COLO668 (cell line): Measurements from ENCODE around the gene ARNT2.
"Not testable (repeated sequence)": the region's sequence is repeated elsewhere in the genome, so short reads cannot be mapped to it uniquely, and the experiment has no call there.

Experiments used
- DNase-seq: peaks from one replicate; lab custom pipeline; 2025; ENCODE audit not compliant: unreplicated experiment; lab: John Stamatoyannopoulos, UW

The ARNT2 gene

DNA sequence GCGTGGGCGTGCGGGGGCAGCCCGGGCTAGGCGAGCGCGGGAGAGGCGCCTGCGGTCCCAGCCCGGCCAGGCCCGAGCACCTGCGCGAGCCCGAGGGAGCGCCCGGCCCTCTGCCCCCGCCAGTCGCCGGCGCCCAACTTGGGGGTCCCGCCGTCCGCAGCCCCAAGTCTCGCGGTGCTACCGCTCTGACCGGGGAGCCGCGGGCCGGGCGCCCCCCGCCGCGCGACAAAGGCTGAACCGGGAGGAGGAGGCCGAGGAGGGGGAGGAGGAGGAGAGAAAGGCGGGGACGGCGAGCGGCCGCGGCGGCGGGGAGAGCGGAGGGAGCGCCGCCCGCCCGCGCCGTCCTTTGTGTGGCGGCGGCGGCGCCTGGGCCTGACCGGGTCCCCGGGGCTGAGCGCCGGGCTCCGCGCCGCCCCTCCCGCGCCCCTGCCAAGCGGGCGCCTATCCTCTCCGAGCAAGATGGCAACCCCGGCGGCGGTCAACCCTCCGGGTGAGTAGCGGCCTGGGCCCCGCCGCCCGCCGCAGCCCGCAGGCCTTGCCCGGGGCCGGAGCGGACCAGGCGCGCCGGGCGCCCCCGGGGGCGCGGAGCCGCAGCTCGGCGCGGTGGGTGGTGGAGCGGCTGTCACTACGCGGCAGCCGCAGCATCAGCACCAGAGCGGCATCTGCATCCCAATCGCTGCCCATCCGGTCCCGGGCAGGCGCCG lies at the start of gene ARNT2:
Gene ARNT2 (plus strand): TSS at position 326 of the 704 bp plus-strand sequence. CDS start 134 bp downstream, at position 460.
- peak; percentile 73 for DNase-seq

GRCh38 chr15:80367094-80367493 lies 37.1 kb upstream of the ARNT2 start:
- DNase-seq: peak; percentile 8

- no peak for DNase-seq
These were observed 36.5 kb upstream of the ARNT2 start for GRCh38 chr15:80367661-80368060.

GRCh38 chr15:80371924-80372323 lies 32.3 kb upstream of the ARNT2 start:
- DNase-seq: no peak

DNA sequence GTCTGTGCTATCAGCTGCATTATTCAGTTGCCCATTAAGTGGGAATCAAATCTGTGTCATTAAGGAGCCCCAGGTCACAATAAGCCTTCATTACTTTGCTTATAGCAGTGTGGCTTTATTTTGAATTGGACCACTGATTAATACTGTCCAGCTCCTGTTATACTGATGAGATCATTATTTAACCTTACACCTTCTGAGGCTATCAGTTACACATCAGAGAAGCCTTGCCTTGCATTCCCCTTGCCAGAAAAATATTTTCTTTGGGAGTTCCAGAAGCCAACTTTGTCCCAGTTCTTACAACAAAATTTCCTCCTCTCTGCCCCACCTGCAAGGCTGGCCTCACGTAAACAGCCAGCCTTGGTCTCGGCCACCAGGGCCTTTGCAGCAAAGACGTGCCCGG lies 29.7 kb upstream of the ARNT2 start:
- DNase-seq: no peak

GRCh38 chr15:80375968-80376891 lies 28.0 kb upstream of the ARNT2 start:
- no peak for DNase-seq

DNA sequence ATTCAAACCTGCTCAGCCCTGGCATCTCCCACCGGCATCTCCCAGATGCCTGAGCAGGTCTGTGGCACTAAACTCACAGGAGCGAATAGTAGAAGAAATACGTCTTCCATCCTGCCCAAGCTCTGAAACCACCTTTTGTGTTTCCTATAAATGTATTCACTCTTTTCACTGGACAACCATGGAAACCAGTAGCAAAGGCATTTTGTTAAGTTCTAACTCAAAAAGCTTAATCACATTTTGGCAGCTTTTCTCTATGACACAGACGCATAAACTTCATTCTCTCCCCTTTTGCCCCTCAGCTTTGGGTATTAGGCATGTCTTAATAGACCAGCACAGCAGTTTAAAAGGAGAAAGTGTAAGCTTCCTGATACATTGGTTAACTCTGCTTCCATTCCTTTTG lies 24.5 kb upstream of the ARNT2 start:
- DNase-seq: no peak

- no peak for DNase-seq
These were observed 24.0 kb upstream of the ARNT2 start for GRCh38 chr15:80380154-80380553.

- no peak for DNase-seq
These were observed 21.9 kb upstream of the ARNT2 start for GRCh38 chr15:80382285-80382684.

DNA sequence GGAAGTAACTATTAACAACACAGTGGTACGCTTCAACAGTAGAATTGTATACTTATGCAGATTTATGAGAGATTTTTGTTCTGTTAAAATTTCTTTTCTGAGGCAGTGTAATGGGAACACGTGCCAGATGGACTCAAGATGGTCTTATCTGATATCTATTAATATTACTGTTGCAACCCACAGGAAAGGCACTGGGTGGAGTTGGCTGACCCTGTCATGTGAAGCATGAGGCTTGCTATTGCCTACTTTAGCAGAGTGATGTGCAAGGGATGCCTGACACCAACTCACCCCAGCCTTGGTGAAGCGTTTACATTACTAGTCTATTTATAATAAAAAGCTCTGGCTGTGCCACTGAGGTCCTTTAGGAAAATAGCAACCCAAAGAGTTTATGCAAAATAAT lies 19.8 kb upstream of the ARNT2 start:
- DNase-seq: no peak

DNA sequence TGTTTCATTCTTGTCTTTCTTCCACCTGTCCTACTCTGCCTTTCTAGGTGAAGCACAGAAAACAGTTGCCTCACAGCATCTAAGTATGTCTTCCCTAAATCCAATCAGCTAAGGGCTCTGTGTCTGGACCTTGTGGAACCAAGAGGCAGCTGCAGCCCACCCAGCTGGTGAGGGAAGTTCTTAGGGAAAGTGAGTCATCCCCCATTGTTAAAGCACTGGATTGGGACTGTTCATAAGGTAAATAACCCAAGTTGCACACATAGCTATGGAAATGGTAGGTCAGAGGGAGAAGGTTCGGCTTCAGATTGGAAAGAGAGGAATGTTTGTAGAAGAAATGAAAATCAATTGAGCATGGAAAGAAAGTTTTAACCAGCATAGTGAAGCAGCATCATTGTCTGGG lies 18.0 kb upstream of the ARNT2 start:
- no peak for DNase-seq

GRCh38 chr15:80388326-80388725 lies 15.9 kb upstream of the ARNT2 start:
- DNase-seq: no peak

DNA sequence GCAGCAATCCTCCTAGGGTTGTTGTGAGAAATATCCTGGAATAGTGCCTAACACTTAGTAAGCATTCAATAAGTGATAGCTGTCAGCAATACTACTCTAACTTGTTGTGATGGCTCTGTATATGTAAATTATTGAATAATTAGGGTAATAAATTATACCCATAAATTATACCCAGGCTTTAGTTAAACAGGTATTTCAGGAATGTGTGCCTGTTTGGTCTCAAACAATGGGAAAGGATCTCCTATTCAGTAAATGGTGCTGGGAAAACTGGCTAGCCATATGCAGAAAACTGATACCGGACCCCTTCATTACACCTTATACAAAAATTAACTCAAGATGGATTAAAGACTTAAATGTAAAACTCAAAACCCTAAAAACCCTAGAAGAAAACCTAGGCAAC lies 14.8 kb upstream of the ARNT2 start:
- DNase-seq: no peak

GRCh38 chr15:80390942-80391341 lies 13.2 kb upstream of the ARNT2 start:
- DNase-seq: not testable (repeated sequence)

- DNase-seq: no peak
These were observed 8.6 kb upstream of the ARNT2 start for GRCh38 chr15:80395616-80396015.

GRCh38 chr15:80396096-80396495 lies 8.1 kb upstream of the ARNT2 start:
- no peak for DNase-seq

DNA sequence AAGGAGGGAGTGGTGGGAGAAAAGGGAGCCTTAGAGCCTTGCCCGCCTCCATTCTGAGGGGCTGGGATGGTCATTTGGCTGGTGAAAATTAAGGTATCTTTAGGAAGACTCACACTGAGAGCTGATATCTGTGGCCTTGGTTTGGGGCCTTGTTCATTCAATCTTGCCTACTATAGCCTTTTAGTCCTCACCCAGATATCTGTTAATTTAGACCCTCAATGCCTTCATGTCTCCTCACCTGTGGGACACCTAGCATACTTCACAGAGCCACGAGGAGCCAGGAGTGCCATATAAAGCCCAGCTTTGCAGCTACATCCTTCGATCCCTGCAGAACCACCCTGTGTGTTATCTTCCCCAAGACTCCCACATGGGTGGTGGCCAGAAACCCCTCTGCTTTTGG lies 4.7 kb upstream of the ARNT2 start:
- no peak for DNase-seq

- DNase-seq: no peak
These were observed 2.7 kb upstream of the ARNT2 start for GRCh38 chr15:80401456-80401855.

GRCh38 chr15:80402339-80402738 lies 1.8 kb upstream of the ARNT2 start:
- no peak for DNase-seq

- peak; percentile 73 for DNase-seq
These were observed 498 bp upstream of the ARNT2 start for GRCh38 chr15:80403712-80404056.

DNA sequence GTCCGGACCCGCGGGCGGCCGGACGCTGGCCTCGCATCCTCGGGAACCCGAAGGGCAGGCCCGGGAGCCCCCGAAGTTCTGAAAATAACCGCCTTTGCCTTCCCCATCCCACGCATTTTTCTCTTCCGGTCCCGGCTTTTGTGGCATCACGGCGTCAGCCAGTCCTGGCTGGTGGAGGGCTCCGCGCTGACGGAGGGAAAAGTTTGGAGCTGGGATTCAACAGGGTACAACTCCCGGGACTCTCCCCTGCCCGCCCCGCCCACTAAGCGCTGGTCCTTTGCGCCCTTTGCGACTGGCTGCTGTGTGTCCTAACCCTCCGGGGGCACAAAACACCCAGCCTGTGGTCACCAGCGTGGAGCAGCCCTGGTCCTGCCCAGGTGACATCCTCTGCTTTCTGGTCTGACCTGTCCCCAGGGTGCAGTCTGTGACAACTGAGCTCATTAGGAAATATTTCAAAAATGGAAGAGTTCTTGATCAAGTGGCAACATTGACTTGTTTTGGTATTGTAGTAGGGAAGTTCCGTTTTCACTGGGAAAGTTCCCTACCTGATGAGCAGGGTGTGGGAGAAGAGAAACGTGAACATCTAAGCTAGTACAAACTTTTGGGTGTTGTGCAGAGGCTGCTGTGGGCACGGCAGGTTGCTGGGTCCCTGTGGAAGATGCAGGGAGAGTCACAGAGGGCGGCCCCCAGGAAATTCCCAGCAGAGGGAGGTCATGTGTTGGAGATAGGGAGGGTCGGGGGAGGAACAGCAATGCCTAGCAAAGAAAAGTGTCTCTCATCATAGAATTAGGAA lies 775 bp downstream of the ARNT2 start:
- peak; percentile 51 for DNase-seq

DNA sequence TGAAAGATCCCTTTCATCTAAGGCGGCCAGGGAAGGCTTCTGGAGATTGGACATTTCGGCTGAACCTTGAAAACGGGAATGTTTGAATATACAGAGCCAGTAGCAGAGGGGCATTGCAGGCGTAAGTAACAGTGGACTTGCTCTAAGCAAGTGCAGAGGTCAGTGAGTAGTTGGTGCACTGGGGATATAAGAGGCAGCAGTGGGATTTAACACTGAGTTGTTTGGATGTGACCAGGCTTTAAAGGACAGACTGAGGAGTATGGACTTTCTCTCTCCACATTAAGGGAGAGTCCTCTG lies 1.3 kb downstream of the ARNT2 start:
- DNase-seq: no peak
